Fibroblast of the aortic adventitia (primary cell): ENCODE measurements around the gene LATS2. TPM values are rescaled to one million over a fixed set of nuclear protein-coding genes. Genes with fewer than 3 reads are reported as not detected.

Experiments used
- DNase-seq: peaks from one replicate; pipeline ENCODE4 v3.0.0-alpha.2; 2010; ENCODE audit warnings: low read depth
- H3K4me3 ChIP-seq: 2 replicates; pipeline ENCODE4 v1.5.1; 2011; ENCODE audit warnings: low read depth, mild to moderate bottlenecking, control low read depth, low read length, moderate library complexity
- total RNA-seq: library from RNA; depleted of rRNA; stranded (reverse); fragments of >200 nt; gene quantifications from 2 replicates; pipeline ENCODE4 v1.2.3, GENCODE V29; 2012; ENCODE audit warnings: low replicate concordance
- TF ChIP-seq, protein P1 (sequence below): IDR thresholded peaks from 2 replicates; pipeline ENCODE4 v1.5.1; 2011; ENCODE audit warnings: mild to moderate bottlenecking, low read length, control low read depth, inconsistent platforms; ENCODE audit not compliant: insufficient read depth

LATS2 gene
- total RNA-seq, 1 donor = 19.3 TPM

DNA sequence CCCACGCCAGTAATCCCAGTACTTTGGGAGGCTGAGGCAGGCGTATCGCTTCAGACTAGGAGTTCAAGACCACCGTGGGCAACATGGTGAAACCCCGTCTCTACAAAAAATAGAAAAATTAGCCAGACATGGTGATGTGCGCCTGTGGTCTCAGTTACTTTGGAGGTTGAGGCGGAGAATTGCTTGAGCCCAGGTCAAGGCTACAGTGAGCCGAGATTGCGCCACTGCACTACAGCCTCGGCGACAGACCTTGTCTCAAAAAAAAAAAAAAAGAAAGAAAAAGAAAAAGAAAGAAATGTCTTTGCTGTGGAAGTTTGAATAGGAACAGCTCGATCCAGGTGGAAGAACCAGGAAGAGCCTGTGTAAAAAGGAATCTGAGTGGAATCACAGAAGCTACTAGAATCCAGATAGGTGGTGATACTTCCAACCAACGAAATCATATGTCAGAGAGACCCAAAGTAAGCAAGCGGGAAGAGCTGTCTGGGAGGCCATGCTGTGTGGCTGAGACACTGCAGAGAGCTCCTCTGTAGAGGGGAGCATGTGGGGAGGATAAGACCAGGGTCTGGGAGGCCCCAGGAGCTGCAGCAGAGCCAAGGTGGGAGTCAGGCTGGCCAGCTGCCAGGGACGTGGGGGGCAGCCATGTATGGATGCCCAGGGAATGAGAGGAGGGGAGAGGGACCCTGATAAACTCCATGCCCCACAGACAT lies 21.1 kb downstream of the LATS2 start:
- TF ChIP-seq, protein P1, sequence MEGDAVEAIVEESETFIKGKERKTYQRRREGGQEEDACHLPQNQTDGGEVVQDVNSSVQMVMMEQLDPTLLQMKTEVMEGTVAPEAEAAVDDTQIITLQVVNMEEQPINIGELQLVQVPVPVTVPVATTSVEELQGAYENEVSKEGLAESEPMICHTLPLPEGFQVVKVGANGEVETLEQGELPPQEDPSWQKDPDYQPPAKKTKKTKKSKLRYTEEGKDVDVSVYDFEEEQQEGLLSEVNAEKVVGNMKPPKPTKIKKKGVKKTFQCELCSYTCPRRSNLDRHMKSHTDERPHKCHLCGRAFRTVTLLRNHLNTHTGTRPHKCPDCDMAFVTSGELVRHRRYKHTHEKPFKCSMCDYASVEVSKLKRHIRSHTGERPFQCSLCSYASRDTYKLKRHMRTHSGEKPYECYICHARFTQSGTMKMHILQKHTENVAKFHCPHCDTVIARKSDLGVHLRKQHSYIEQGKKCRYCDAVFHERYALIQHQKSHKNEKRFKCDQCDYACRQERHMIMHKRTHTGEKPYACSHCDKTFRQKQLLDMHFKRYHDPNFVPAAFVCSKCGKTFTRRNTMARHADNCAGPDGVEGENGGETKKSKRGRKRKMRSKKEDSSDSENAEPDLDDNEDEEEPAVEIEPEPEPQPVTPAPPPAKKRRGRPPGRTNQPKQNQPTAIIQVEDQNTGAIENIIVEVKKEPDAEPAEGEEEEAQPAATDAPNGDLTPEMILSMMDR = no peak
- no peak overlapping the region for H3K4me3 ChIP-seq
- no peak for DNase-seq

DNA sequence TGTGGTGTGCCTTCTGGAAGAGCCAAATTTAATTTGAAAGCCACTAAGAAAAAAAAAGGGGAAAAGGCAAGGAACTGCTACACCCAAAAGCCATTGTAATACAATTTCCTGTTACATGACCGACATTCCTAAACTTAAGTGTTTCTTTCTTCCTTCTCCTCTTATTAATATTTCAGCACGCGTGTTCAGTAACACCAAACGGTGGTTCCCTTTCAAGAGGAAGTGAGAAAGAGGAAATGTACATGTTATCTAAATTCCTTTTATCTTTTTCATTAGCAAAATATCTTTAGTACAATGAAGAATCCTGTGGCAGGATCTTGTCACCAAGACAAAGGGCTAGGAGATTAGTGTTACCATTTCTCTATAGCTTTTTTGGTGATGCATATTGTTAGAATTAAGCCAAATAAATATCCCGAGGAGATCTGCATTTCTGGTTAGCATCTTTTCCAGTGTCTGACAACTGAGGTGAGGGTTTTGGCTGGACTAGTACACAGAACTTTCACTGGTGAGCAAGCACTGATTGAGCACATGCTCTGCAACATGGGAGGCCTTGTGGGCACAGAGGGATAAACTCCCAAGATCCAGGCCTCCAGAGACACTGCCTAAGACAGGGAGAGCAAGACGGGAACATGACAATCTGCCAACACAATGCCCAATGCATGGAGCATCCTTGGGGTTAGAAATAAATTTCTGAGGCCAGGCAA lies 22.1 kb downstream of the LATS2 start:
- H3K4me3 ChIP-seq = no peak overlapping the region
- TF ChIP-seq, protein P1 = no peak
- peak; percentile 51 for DNase-seq

DNA sequence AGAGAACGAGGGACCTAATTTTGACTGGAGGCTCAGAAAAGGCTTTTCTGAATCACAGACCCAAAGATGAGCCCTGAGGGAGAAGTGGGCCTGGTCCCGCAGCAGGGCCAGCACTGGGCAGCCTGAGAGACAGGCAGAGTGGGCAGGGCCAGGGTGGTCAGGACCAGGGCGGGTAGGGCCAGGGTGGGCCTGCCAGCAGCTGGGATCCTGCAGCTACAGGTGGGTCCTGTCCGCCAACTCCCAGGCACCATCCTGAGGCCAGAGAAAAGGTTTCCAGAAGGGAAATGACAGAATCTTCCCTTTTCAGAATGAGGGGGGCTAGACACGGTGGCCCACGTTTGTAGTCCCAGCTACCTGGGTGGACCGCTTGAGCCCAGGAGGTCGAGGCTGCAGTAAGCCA lies 23.7 kb downstream of the LATS2 start:
- DNase-seq = no peak
- no peak overlapping the region for H3K4me3 ChIP-seq
- TF ChIP-seq, protein P1 = no peak

DNA sequence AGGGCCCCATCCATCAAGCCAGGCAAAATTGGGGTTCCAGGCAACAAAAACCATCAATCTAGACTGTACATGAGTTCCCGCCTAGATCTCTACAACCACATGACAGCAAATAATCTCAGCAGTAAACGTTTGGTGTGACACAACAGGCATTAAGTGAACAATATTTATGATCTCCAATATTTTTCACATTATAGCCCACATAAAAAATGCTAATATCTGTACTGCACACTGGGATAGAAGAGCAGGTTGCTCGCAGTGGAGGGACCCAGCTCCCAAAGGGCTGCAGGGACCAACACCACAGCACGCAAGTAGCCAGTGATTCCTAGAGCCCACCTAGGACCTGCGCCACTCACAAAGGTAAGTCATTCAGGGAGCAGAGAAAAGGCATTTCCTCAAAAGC lies 25.9 kb downstream of the LATS2 start:
- DNase-seq = no peak
- TF ChIP-seq, protein P1 = no peak
- no peak overlapping the region for H3K4me3 ChIP-seq

DNA sequence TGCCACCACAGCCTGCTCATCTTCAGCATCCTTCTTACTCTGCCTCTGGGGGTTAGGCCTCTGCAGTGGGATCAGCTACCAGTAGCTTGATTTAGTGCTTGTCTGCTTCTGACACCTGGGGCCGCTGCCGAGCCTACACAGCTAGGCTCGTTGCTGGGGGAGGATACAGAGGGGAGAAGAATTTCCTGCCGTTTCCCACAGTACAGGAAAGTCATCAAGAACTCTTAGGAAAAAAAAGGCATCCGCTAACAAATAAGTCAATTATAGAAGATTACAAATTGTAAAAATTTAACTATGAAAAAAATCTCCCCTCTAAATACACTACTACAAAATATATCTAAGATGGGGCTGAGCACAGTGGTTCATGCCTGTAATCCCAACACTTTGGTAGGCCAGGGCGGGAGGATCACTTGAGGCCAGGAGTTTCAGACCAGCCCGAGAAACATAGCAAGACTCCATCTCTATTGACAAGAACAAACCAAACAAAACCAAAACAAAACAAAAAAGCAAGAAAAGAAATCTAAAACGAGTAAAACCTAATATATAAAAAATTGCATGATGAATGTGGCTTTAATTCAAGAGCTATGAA lies 26.7 kb downstream of the LATS2 start:
- TF ChIP-seq, protein P1 = peak; percentile 27
- no peak overlapping the region for H3K4me3 ChIP-seq
- DNase-seq = peak; percentile 43

DNA sequence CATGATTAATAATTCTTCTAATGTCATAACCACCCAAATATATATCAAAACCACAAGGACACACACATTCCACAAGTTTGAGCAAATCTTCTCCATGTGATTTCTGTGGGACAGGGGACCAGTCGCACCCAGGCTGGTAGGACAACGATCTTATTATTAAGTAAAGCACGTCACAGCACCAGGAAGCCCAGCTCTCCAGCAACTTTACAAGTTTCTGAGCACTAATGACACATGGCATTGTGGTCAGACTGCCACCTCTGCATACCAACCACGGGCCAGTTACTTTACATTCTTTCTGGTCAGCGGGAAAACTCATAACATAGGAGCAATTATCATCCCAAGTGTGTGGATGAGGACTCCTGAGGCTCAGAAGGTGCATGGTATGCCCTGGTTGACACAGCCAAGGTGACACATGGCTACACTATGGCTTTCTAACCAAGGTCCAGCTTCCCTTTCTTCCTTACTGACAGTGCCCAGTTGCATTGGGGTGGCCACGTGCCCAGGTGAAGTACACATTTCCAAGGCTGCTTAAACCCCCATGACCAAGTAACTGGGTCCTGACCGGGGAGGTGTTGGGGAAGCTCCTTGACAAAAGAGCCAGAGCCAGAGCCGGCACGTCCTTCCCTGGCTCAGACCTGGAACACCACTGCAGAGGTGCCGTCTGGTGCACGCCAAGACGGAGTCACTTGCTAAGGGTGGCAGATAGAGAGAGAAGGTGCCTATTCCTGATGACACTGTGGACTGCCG lies 27.4 kb downstream of the LATS2 start:
- TF ChIP-seq, protein P1 = no peak
- no peak for DNase-seq
- no peak overlapping the region for H3K4me3 ChIP-seq
